ENCODE results near the gene FBXO11. TPM values are rescaled to one million over a fixed set of nuclear protein-coding genes. Genes with fewer than 3 reads are reported as not detected.

Gene FBXO11
- polyA plus RNA-seq, 1 donor = 55.4 TPM

GRCh38 chr2:47798631-47799030 lies 107.7 kb downstream of the FBXO11 start:
- H3K27me3 ChIP-seq (ENCODE audit: control insufficient read depth, insufficient read depth, low read length) = no peaks in the 10 kb centered on the region
- H3K9me3 ChIP-seq (ENCODE audit: control insufficient read depth, low read depth, low read length) = peaks cover 4% of the 10 kb centered on the region
- no peak for DNase-seq
- H3K4me3 ChIP-seq (ENCODE audit: low read length) = no peak overlapping the region
- H3K36me3 ChIP-seq (ENCODE audit: control insufficient read depth, insufficient read depth, low read length) = peaks cover 90% of the 10 kb centered on the region
- WGBS (ENCODE audit: insufficient coverage, low lambda C conversion rate) = 95% methylated on average over 3 of the region's 6 CpGs
- H3K4me1 ChIP-seq (ENCODE audit: control insufficient read depth, insufficient read depth, low read length) = no peaks in the 10 kb centered on the region
- H3K27ac ChIP-seq (ENCODE audit: low read length) = no peak overlapping the region

DNA sequence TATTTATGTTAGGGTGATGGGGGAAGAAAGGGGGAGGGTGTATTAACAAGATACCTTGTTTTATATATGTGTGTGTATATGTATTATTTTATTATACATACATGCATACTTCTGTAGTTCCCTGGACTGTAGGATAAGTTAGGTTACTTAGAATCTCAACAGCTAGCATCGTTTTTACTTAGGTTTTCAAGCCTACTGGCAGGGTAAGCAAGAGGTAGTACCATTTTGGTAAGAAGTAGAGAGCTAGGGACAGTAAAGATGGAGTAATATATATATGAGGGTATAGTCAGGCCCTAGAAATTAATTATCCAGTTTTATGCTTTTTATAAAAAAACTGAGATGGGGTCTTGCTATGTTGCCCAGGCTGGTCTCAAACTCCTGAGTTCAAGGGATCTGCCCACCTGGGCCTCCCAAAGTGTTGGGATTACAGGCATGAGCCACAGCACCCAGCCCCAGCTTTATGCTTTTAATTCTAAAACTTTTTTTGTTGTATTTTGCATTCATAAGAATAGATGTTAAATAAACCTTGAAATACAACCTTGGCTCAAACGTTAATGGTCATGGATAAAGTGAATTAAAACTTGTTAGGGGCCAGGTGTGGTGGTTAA lies 110.1 kb downstream of the FBXO11 start:
- no peak overlapping the region for H3K4me3 ChIP-seq (ENCODE audit: low read length)
- no peaks in the 10 kb centered on the region for H3K9me3 ChIP-seq (ENCODE audit: control insufficient read depth, low read depth, low read length)
- no peaks in the 10 kb centered on the region for H3K4me1 ChIP-seq (ENCODE audit: control insufficient read depth, insufficient read depth, low read length)
- WGBS (ENCODE audit: insufficient coverage, low lambda C conversion rate) = 85% methylated on average over 2 of the region's 2 CpGs
- DNase-seq = no peak
- H3K27me3 ChIP-seq (ENCODE audit: control insufficient read depth, insufficient read depth, low read length) = no peaks in the 10 kb centered on the region
- peaks cover 85% of the 10 kb centered on the region for H3K36me3 ChIP-seq (ENCODE audit: control insufficient read depth, insufficient read depth, low read length)
- no peak overlapping the region for H3K27ac ChIP-seq (ENCODE audit: low read length)

DNA sequence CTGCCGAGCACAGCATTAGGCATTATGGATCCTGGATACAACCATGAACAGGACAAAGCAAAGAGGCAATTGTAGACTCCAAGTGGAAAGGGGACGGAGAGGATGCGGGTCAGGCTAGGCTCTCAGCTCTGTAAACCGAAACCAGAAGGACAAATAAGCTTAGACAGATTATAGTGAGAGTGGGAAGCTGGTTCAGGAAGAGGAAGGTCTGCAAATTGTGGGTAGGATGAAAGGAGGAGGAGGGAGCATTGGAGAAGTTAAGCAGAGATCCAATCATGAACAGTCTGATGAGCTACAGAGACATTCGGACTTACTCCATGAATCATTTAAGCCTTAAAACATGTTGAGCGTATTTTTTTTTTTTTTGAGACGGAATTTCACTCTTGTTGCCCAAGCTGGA lies 120.3 kb downstream of the FBXO11 start:
- DNase-seq = peak in 1 of 2 donors; percentile 16
- H3K9me3 ChIP-seq (ENCODE audit: control insufficient read depth, low read depth, low read length) = no peaks in the 10 kb centered on the region
- H3K36me3 ChIP-seq (ENCODE audit: control insufficient read depth, insufficient read depth, low read length) = peaks cover 8% of the 10 kb centered on the region
- H3K4me3 ChIP-seq (ENCODE audit: low read length) = no peak overlapping the region
- no peaks in the 10 kb centered on the region for H3K27me3 ChIP-seq (ENCODE audit: control insufficient read depth, insufficient read depth, low read length)
- peaks cover 6% of the 10 kb centered on the region for H3K4me1 ChIP-seq (ENCODE audit: control insufficient read depth, insufficient read depth, low read length)
- no peak overlapping the region for H3K27ac ChIP-seq (ENCODE audit: low read length)
- WGBS (ENCODE audit: insufficient coverage, low lambda C conversion rate) = no CpG with 5 or more reads among the region's 7 CpGs

DNA sequence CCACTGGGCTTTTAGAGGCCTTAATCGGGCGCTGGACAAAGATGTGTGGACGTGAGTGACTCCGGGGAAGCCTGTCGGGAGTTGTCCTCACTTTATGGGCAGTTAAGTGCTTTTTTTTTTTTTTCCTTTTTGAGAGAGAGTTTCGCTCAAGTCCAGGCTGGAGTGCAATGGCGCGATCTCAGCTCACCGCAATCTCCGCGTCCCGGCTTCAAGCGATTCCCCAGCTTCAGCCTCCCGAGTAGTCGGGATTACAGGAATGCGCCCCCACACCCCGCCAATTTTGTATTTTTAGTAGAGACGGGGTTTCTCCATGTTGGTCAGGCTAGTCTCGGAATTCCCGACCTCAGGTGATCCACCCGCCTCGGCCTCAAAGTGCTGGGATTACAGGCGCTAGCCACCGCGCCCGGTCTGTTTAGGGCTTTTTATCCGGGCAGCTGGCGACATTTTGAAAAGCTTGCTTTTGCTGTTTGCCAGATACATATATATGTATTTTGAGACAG lies 121.9 kb downstream of the FBXO11 start:
- H3K36me3 ChIP-seq (ENCODE audit: control insufficient read depth, insufficient read depth, low read length) = peaks cover 3% of the 10 kb centered on the region
- 0% methylated on average over 4 of the region's 28 CpGs for WGBS (ENCODE audit: insufficient coverage, low lambda C conversion rate)
- DNase-seq = peak in 1 of 2 donors; percentile 53

DNA sequence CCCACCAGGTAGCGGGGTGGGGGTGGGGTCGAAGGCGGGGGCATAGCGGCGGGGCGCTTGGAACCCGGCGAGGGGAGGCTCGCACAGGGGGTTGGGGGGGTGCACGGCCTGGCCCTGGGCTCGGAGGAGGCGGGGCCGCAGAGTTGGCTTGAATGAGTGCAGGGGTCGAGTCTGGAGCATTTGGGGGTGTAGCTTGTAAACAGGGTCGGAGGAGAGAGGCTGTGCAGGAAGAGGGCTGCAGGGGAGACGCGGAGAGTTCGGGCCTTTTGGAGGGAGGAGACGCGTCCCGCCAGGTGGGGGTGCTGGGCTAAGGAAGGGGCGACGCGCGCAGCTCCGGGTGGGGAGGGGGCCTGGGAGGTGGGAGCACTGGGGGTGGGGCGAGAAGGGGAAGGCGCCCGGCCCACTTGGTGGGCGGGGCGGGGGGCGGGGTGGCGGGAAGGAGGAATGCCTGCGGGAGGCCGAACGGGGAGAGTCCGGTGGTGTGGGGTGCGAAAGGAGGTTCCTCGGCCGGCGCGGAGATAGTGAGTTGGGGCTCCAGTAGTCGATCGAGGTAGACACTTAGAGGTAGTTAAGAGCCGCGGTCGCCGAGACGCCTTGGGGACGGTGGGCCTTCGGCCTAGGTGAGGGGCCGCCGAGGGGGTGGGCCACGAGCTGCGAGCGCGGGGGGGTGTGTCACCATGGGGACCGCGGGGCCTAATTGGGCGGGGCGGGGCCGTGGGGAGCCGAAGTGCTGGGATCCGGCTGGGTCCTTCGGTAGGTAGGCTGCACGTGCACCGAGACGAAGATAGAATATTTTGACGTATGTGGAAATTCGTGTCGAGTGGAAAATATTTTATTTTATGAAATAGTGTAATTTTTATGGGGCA lies 122.6 kb downstream of the FBXO11 start:
- peak overlapping the region; percentile 96 for H3K27ac ChIP-seq (ENCODE audit: low read length)
- no CpG with 5 or more reads among the region's 71 CpGs for WGBS (ENCODE audit: insufficient coverage, low lambda C conversion rate)
- no peaks in the 10 kb centered on the region for H3K27me3 ChIP-seq (ENCODE audit: control insufficient read depth, insufficient read depth, low read length)
- H3K4me1 ChIP-seq (ENCODE audit: control insufficient read depth, insufficient read depth, low read length) = peaks cover 6% of the 10 kb centered on the region
- peak; percentile 59 to 77 for DNase-seq
- peak overlapping the region; percentile 84 for H3K4me3 ChIP-seq (ENCODE audit: low read length)
- H3K9me3 ChIP-seq (ENCODE audit: control insufficient read depth, low read depth, low read length) = no peaks in the 10 kb centered on the region
- peaks cover 3% of the 10 kb centered on the region for H3K36me3 ChIP-seq (ENCODE audit: control insufficient read depth, insufficient read depth, low read length)

More for the DNA sequence above, 121.9 kb downstream of the FBXO11 start:
- peaks cover 6% of the 10 kb centered on the region for H3K4me1 ChIP-seq (ENCODE audit: control insufficient read depth, insufficient read depth, low read length)
- H3K27me3 ChIP-seq (ENCODE audit: control insufficient read depth, insufficient read depth, low read length) = no peaks in the 10 kb centered on the region
- peak overlapping the region; percentile 96 for H3K27ac ChIP-seq (ENCODE audit: low read length)
- peak overlapping the region; percentile 84 for H3K4me3 ChIP-seq (ENCODE audit: low read length)
- no peaks in the 10 kb centered on the region for H3K9me3 ChIP-seq (ENCODE audit: control insufficient read depth, low read depth, low read length)

DNA sequence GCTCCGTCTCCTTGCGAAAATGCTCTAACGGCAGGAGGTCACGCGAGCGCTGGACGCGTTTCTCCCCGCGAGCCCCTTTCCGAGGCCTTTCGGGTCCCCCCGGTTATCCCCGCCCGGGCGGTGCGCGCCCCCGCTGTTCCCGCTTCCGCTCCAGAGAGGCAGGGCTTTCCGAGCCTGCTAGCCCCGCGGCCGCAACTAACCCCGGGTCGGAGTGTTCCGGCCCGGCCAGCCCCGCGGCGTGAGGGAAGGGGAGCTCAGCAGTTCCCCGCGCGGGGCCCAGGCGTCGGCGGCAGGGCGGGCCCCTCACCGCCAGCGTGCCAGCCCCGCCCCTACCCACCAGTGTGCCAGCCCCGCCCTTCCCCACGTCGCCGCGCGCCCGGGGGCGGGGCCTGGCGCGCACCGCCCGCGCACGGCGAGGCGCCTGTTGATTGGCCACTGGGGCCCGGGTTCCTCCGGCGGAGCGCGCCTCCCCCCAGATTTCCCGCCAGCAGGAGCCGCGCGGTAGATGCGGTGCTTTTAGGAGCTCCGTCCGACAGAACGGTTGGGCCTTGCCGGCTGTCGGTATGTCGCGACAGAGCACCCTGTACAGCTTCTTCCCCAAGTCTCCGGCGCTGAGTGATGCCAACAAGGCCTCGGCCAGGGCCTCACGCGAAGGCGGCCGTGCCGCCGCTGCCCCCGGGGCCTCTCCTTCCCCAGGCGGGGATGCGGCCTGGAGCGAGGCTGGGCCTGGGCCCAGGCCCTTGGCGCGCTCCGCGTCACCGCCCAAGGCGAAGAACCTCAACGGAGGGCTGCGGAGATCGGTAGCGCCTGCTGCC lies 123.4 kb downstream of the FBXO11 start, which contains the start of gene MSH6:
Gene MSH6, plus strand, starts transcription at position 475 of the 815 bp plus-strand sequence. Its CDS starts 89 bp downstream, at position 564.
- peak within 1 kb of the TSS; percentile 96 for H3K27ac ChIP-seq (ENCODE audit: low read length)
- peaks cover 7% of the 10 kb centered on the region for H3K4me1 ChIP-seq (ENCODE audit: control insufficient read depth, insufficient read depth, low read length)
- peaks cover 3% of the 10 kb centered on the region for H3K36me3 ChIP-seq (ENCODE audit: control insufficient read depth, insufficient read depth, low read length)
- no peaks in the 10 kb centered on the region for H3K9me3 ChIP-seq (ENCODE audit: control insufficient read depth, low read depth, low read length)
- peak within 1 kb of the TSS; percentile 84 for H3K4me3 ChIP-seq (ENCODE audit: low read length)
- peak; percentile 89 to 96 for DNase-seq
- no peaks in the 10 kb centered on the region for H3K27me3 ChIP-seq (ENCODE audit: control insufficient read depth, insufficient read depth, low read length)
- WGBS (ENCODE audit: insufficient coverage, low lambda C conversion rate) = no CpG with 5 or more reads among the region's 98 CpGs

GRCh38 chr2:47782381-47782670 lies 124.0 kb downstream of the FBXO11 start:
- Histone ChIP-seq H3K4me3 (ENCODE audit: low read length) (peak overlapping the region; percentile 76), H3K27me3 (ENCODE audit: control insufficient read depth, insufficient read depth, low read length) (no peaks in the 10 kb centered on the region), H3K27ac (ENCODE audit: low read length) (peak overlapping the region; percentile 83), H3K36me3 (ENCODE audit: control insufficient read depth, insufficient read depth, low read length) (peaks cover 3% of the 10 kb centered on the region), H3K9me3 (ENCODE audit: control insufficient read depth, low read depth, low read length) (no peaks in the 10 kb centered on the region), H3K4me1 (ENCODE audit: control insufficient read depth, insufficient read depth, low read length) (peaks cover 13% of the 10 kb centered on the region)
- DNase-seq = no peak
- no CpG with 5 or more reads among the region's 7 CpGs for whole genome bisulfite sequencing (ENCODE audit: insufficient coverage, low lambda C conversion rate)

- H3K36me3 ChIP-seq (ENCODE audit: control insufficient read depth, insufficient read depth, low read length) = no peaks in the 10 kb centered on the region
- WGBS (ENCODE audit: insufficient coverage, low lambda C conversion rate) = no CpG with 5 or more reads among the region's 8 CpGs
- no peak for DNase-seq
- H3K4me1 ChIP-seq (ENCODE audit: control insufficient read depth, insufficient read depth, low read length) = peaks cover 7% of the 10 kb centered on the region
- no peak overlapping the region for H3K27ac ChIP-seq (ENCODE audit: low read length)
- H3K27me3 ChIP-seq (ENCODE audit: control insufficient read depth, insufficient read depth, low read length) = no peaks in the 10 kb centered on the region
- H3K4me3 ChIP-seq (ENCODE audit: low read length) = no peak overlapping the region
- H3K9me3 ChIP-seq (ENCODE audit: control insufficient read depth, low read depth, low read length) = no peaks in the 10 kb centered on the region
These were observed 126.9 kb downstream of the FBXO11 start for GRCh38 chr2:47779426-47779790.

GRCh38 chr2:47778698-47779425 lies 127.4 kb downstream of the FBXO11 start:
- 100% methylated on average over 2 of the region's 8 CpGs for WGBS (ENCODE audit: insufficient coverage, low lambda C conversion rate)
- Histone ChIP-seq H3K9me3 (ENCODE audit: control insufficient read depth, low read depth, low read length) (no peaks in the 10 kb centered on the region), H3K36me3 (ENCODE audit: control insufficient read depth, insufficient read depth, low read length) (no peaks in the 10 kb centered on the region), H3K27me3 (ENCODE audit: control insufficient read depth, insufficient read depth, low read length) (no peaks in the 10 kb centered on the region), H3K4me1 (ENCODE audit: control insufficient read depth, insufficient read depth, low read length) (peaks cover 7% of the 10 kb centered on the region), H3K4me3 (ENCODE audit: low read length) (no peak overlapping the region), H3K27ac (ENCODE audit: low read length) (no peak overlapping the region)
- no peak for DNase-seq
